Neural cell (in vitro differentiated cells): ENCODE measurements around the gene FRMD4A. TPM values are rescaled to one million over a fixed set of nuclear protein-coding genes. Genes with fewer than 3 reads are reported as not detected.

Experiments used
- H2AFZ ChIP-seq: fragments of 200-600, 300-800 bp; sonication (generic), shearing (Covaris generic); 2 replicates; pipeline ENCODE4 v1.6.0; 2014; ENCODE audit warnings: low read depth, mild to moderate bottlenecking, antibody characterized with exemption, low read length, moderate library complexity
- H3F3A ChIP-seq: fragments of 200-600 bp; shearing (Covaris generic); 2 replicates; pipeline ENCODE4 v1.6.1; 2016; ENCODE audit warnings: mild to moderate bottlenecking, moderate library complexity, mixed read lengths, antibody characterized with exemption, low read length; ENCODE audit not compliant: insufficient read depth, poor library complexity, severe bottlenecking
- H3K27ac ChIP-seq: fragments of 200-600, 300-800 bp; sonication (generic), shearing (Covaris generic); 2 replicates; pipeline ENCODE4 v1.5.1; 2014; ENCODE audit warnings: mild to moderate bottlenecking, low read length, moderate library complexity
- H3K27me3 ChIP-seq: fragments of 300-800, 200-600 bp; sonication (generic), shearing (Covaris generic); 2 replicates; pipeline ENCODE4 v1.6.0; 2014; ENCODE audit warnings: mild to moderate bottlenecking, low read depth, low read length, moderate library complexity; ENCODE audit not compliant: insufficient read depth
- H3K36me3 ChIP-seq: fragments of 300-800, 200-600 bp; sonication (generic), shearing (Covaris generic); 2 replicates; pipeline ENCODE4 v1.5.1; 2014; ENCODE audit warnings: mild to moderate bottlenecking, antibody characterized with exemption, low read length, moderate library complexity; ENCODE audit not compliant: insufficient read depth
- H3K4me2 ChIP-seq: fragments of 300-800, 200-600 bp; sonication (generic), shearing (Covaris generic); 2 replicates; pipeline ENCODE4 v1.6.0; 2014; ENCODE audit warnings: mild to moderate bottlenecking, low read length
- H3K4me3 ChIP-seq: fragments of 300-800, 200-600 bp; sonication (generic), shearing (Covaris generic); 2 replicates; pipeline ENCODE4 v1.5.1; 2014; ENCODE audit warnings: mild to moderate bottlenecking, low read length, moderate library complexity
- H3K79me2 ChIP-seq: fragments of 200-600 bp; shearing (Covaris generic); replicated peaks from 2 replicates; pipeline ENCODE4 v1.6.0; 2014; ENCODE audit warnings: mild to moderate bottlenecking, low read length, moderate library complexity; ENCODE audit not compliant: insufficient read depth
- H3K9ac ChIP-seq: fragments of 300-800, 200-600 bp; sonication (generic), shearing (Covaris generic); 2 replicates; pipeline ENCODE4 v1.6.1; 2016; ENCODE audit warnings: mild to moderate bottlenecking, low read length, mixed read lengths
- H3K9me2 ChIP-seq: fragments of 200-600 bp; shearing (Covaris generic); 2 replicates; pipeline ENCODE4 v1.6.1; 2016; ENCODE audit warnings: mild to moderate bottlenecking, low read length, mixed read lengths; ENCODE audit not compliant: insufficient read depth
- H3K9me3 ChIP-seq: fragments of 200-600, 300-800 bp; sonication (generic), shearing (Covaris generic); 2 replicates; pipeline ENCODE4 v1.6.1; 2016; ENCODE audit warnings: mild to moderate bottlenecking, mixed run types, low read length, moderate library complexity, mixed read lengths
- H4K20me1 ChIP-seq: fragments of 200-600 bp; shearing (Covaris generic); 2 replicates; pipeline ENCODE4 v1.6.1; 2016; ENCODE audit warnings: mild to moderate bottlenecking, mixed run types; ENCODE audit not compliant: insufficient read depth
- EP300 ChIP-seq: fragments of 450-650 bp; conservative IDR thresholded peaks from 2 replicates; pipeline ENCODE4 v1.6.1; 2014; ENCODE audit warnings: antibody characterized with exemption, mild to moderate bottlenecking, moderate library complexity; ENCODE audit not compliant: poor library complexity, severe bottlenecking
- EZH2 ChIP-seq: fragments of 200-600, 300-800 bp; shearing (Covaris generic), sonication (generic); IDR thresholded peaks from 2 replicates; pipeline ENCODE4 v1.6.1; 2014; ENCODE audit warnings: antibody characterized with exemption, low read length, borderline replicate concordance, mild to moderate bottlenecking; ENCODE audit not compliant: insufficient read depth, poor library complexity, severe bottlenecking
- MXI1 ChIP-seq: fragments of 450-650 bp; conservative IDR thresholded peaks from 2 replicates; pipeline ENCODE4 v1.6.1; 2014; ENCODE audit warnings: antibody characterized with exemption, mild to moderate bottlenecking; ENCODE audit not compliant: poor library complexity, severe bottlenecking
- POLR2AphosphoS5 ChIP-seq: IDR thresholded peaks from 2 replicates; pipeline ENCODE4 v1.6.1; 2012
- RAD21 ChIP-seq: fragments of 450-650 bp; conservative IDR thresholded peaks from 2 replicates; pipeline ENCODE4 v1.6.1; 2014; ENCODE audit warnings: antibody characterized with exemption, mild to moderate bottlenecking, moderate library complexity
- SMC3 ChIP-seq: fragments of 450-650 bp; conservative IDR thresholded peaks from 2 replicates; pipeline ENCODE4 v1.6.1; 2014; ENCODE audit warnings: antibody characterized with exemption, mild to moderate bottlenecking, moderate library complexity; ENCODE audit not compliant: poor library complexity
- TAF1 ChIP-seq: IDR thresholded peaks from 2 replicates; pipeline ENCODE4 v1.6.1; 2012; ENCODE audit warnings: low read depth
- polyA plus RNA-seq: library from polyadenylated mRNA; depleted of rRNA; stranded (reverse); fragments of >200 nt; gene quantifications from 2 replicates; pipeline ENCODE4 v1.2.3, GENCODE V29; 2014
- TF ChIP-seq, protein P1 (sequence below): fragments of 450-650 bp; IDR thresholded peaks from 2 replicates; pipeline ENCODE4 v1.5.1; 2014; ENCODE audit warnings: antibody characterized with exemption, mild to moderate bottlenecking, moderate library complexity; ENCODE audit not compliant: poor library complexity, severe bottlenecking
- TF ChIP-seq, protein P2 (sequence below): IDR thresholded peaks from 2 replicates; pipeline ENCODE4 v1.6.1; 2012; ENCODE audit warnings: borderline replicate concordance

Gene FRMD4A
- polyA plus RNA-seq, 1 donor from 2014 or later, result 36.5 TPM

DNA sequence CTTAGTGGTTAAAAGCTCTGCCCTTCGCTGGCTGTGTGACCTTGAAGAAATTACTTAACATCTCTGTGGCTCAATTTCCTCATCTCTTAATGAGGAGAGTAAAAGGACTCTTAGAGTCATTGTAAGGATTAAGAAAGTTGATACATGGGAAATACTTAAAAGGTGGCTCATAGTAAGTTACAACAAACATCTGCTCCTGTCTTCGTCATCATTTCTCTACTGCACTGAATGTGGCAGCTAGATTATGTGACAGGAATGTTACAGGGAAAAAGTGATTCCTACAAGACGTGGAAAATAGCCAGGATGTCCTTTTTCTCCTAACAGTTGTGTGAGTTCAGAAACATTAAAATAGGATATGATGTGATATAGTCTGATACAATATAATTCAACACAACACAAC is 184.7 kb downstream of the FRMD4A start:
- H3K9me3 ChIP-seq, result no peaks in the 10 kb centered on the region
- no peak overlapping the region for H3K4me3 ChIP-seq
- H3K79me2 ChIP-seq, result peaks cover 4% of the 10 kb centered on the region
- H3F3A ChIP-seq, result no peaks in the 10 kb centered on the region
- H3K9me2 ChIP-seq, result no peaks in the 10 kb centered on the region
- H3K27ac ChIP-seq, result no peak overlapping the region
- no peaks in the 10 kb centered on the region for H3K36me3 ChIP-seq
- H2AFZ ChIP-seq, result no peak overlapping the region
- H4K20me1 ChIP-seq, result no peaks in the 10 kb centered on the region
- H3K27me3 ChIP-seq, result no peaks in the 10 kb centered on the region
- no peak overlapping the region for H3K9ac ChIP-seq
- H3K4me2 ChIP-seq, result no peak overlapping the region
- TF ChIP-seq EZH2 (no peak), TAF1 (no peak), POLR2AphosphoS5 (no peak), MXI1 (no peak), EP300 (no peak), RAD21 (no peak), SMC3 (no peak)
- TF ChIP-seq, protein P1, sequence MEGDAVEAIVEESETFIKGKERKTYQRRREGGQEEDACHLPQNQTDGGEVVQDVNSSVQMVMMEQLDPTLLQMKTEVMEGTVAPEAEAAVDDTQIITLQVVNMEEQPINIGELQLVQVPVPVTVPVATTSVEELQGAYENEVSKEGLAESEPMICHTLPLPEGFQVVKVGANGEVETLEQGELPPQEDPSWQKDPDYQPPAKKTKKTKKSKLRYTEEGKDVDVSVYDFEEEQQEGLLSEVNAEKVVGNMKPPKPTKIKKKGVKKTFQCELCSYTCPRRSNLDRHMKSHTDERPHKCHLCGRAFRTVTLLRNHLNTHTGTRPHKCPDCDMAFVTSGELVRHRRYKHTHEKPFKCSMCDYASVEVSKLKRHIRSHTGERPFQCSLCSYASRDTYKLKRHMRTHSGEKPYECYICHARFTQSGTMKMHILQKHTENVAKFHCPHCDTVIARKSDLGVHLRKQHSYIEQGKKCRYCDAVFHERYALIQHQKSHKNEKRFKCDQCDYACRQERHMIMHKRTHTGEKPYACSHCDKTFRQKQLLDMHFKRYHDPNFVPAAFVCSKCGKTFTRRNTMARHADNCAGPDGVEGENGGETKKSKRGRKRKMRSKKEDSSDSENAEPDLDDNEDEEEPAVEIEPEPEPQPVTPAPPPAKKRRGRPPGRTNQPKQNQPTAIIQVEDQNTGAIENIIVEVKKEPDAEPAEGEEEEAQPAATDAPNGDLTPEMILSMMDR, result no peak
- TF ChIP-seq, protein P2, sequence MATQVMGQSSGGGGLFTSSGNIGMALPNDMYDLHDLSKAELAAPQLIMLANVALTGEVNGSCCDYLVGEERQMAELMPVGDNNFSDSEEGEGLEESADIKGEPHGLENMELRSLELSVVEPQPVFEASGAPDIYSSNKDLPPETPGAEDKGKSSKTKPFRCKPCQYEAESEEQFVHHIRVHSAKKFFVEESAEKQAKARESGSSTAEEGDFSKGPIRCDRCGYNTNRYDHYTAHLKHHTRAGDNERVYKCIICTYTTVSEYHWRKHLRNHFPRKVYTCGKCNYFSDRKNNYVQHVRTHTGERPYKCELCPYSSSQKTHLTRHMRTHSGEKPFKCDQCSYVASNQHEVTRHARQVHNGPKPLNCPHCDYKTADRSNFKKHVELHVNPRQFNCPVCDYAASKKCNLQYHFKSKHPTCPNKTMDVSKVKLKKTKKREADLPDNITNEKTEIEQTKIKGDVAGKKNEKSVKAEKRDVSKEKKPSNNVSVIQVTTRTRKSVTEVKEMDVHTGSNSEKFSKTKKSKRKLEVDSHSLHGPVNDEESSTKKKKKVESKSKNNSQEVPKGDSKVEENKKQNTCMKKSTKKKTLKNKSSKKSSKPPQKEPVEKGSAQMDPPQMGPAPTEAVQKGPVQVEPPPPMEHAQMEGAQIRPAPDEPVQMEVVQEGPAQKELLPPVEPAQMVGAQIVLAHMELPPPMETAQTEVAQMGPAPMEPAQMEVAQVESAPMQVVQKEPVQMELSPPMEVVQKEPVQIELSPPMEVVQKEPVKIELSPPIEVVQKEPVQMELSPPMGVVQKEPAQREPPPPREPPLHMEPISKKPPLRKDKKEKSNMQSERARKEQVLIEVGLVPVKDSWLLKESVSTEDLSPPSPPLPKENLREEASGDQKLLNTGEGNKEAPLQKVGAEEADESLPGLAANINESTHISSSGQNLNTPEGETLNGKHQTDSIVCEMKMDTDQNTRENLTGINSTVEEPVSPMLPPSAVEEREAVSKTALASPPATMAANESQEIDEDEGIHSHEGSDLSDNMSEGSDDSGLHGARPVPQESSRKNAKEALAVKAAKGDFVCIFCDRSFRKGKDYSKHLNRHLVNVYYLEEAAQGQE, result no peak

DNA sequence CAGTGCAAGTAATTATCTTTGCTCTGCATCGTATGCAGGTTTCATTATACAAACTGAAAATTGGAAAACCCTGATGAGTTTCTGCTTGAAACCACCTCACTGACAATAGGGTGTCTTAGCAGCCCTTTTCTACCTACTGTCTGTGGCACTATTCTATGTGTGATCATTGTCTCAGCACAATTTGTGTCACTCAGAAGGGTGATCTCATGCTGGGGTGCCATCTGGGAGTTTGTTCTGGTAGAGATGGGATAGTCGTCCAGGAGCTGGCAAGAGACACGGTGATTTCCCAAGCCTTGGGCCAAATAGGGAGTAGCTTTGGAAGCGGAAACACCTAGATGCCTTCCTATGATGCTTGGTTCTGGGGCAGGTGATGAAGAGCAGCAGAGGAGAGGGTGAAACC is 186.3 kb downstream of the FRMD4A start:
- Histone ChIP-seq H3K36me3 (no peaks in the 10 kb centered on the region), H3K9me2 (no peaks in the 10 kb centered on the region), H3K4me3 (no peak overlapping the region), H2AFZ (no peak overlapping the region), H4K20me1 (no peaks in the 10 kb centered on the region), H3K9ac (no peak overlapping the region), H3K9me3 (no peaks in the 10 kb centered on the region), H3K4me2 (no peak overlapping the region), H3F3A (no peaks in the 10 kb centered on the region), H3K27me3 (no peaks in the 10 kb centered on the region), H3K27ac (no peak overlapping the region), H3K79me2 (peaks cover 4% of the 10 kb centered on the region)
- TF ChIP-seq POLR2AphosphoS5 (no peak), TAF1 (no peak), EZH2 (no peak), EP300 (no peak), SMC3 (no peak), MXI1 (no peak), RAD21 (no peak)
- TF ChIP-seq, protein P1, result no peak
- TF ChIP-seq, protein P2, result no peak
